WTC11 (cell line): ENCODE results near the gene BBOF1.

Experiments
- CTCF ChIP-seq: fragments of 200-600 bp; IDR thresholded peaks from 2 replicates; pipeline ENCODE4 v1.8.0; 2022; ENCODE audit warnings: antibody characterized with exemption
- ELF4 ChIP-seq: sonication (generic); formaldehyde crosslinking; IDR thresholded peaks from 2 replicates; pipeline ENCODE4 v1.8.1; 2022; ENCODE audit warnings: low read depth, mild to moderate bottlenecking, moderate library complexity, missing genetic modification reagents
- EMX1 ChIP-seq: fragments of 250-450 bp; sonication (Bioruptor Pico); IDR thresholded peaks from 2 replicates; pipeline ENCODE4 v1.8.0; 2021; ENCODE audit warnings: mild to moderate bottlenecking
- ESRRA ChIP-seq: sonication (generic); formaldehyde crosslinking; IDR thresholded peaks from 2 replicates; pipeline ENCODE4 v1.8.1; 2022; ENCODE audit warnings: mild to moderate bottlenecking, missing genetic modification reagents, borderline replicate concordance
- SOX15 ChIP-seq: fragments of 250-450 bp; sonication (Bioruptor Pico); IDR thresholded peaks from 2 replicates; pipeline ENCODE4 v1.9.0; 2021; ENCODE audit warnings: mild to moderate bottlenecking
- TF ChIP-seq, protein P1 (sequence below): sonication (generic); formaldehyde crosslinking; IDR thresholded peaks from 2 replicates; pipeline ENCODE4 v1.8.0; 2022; ENCODE audit warnings: mild to moderate bottlenecking, missing genetic modification reagents
- TF ChIP-seq, protein P2 (sequence below): sonication (generic); formaldehyde crosslinking; IDR thresholded peaks from 2 replicates; pipeline ENCODE4 v1.8.0; 2022; ENCODE audit warnings: missing genetic modification reagents

- no peak for TF ChIP-seq SOX15 (CRISPR knock-in tag)
- no peak for TF ChIP-seq ELF4
- TF ChIP-seq, protein P1, sequence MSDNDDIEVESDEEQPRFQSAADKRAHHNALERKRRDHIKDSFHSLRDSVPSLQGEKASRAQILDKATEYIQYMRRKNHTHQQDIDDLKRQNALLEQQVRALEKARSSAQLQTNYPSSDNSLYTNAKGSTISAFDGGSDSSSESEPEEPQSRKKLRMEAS = no peak; the same call in 1 of the 2 replicates
- TF ChIP-seq CTCF = no peak
- TF ChIP-seq ESRRA (CRISPR knock-in tag) = no peak
- TF ChIP-seq EMX1 (CRISPR knock-in tag) = no peak
- TF ChIP-seq, protein P2, sequence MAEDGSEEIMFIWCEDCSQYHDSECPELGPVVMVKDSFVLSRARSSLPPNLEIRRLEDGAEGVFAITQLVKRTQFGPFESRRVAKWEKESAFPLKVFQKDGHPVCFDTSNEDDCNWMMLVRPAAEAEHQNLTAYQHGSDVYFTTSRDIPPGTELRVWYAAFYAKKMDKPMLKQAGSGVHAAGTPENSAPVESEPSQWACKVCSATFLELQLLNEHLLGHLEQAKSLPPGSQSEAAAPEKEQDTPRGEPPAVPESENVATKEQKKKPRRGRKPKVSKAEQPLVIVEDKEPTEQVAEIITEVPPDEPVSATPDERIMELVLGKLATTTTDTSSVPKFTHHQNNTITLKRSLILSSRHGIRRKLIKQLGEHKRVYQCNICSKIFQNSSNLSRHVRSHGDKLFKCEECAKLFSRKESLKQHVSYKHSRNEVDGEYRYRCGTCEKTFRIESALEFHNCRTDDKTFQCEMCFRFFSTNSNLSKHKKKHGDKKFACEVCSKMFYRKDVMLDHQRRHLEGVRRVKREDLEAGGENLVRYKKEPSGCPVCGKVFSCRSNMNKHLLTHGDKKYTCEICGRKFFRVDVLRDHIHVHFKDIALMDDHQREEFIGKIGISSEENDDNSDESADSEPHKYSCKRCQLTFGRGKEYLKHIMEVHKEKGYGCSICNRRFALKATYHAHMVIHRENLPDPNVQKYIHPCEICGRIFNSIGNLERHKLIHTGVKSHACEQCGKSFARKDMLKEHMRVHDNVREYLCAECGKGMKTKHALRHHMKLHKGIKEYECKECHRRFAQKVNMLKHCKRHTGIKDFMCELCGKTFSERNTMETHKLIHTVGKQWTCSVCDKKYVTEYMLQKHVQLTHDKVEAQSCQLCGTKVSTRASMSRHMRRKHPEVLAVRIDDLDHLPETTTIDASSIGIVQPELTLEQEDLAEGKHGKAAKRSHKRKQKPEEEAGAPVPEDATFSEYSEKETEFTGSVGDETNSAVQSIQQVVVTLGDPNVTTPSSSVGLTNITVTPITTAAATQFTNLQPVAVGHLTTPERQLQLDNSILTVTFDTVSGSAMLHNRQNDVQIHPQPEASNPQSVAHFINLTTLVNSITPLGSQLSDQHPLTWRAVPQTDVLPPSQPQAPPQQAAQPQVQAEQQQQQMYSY (CRISPR knock-in tag) = no peak
Measured at GRCh38 chr14:74084277-74085046, 65.3 kb downstream of the BBOF1 start, which contains the start of the genes ALDH6A1 and LIN52.
